Left kidney (tissue), 2 donors: ENCODE results near the gene FRMD4B. TPM values are rescaled to one million over a fixed set of nuclear protein-coding genes. Genes with fewer than 3 reads are reported as not detected.

ENCODE experiments used
- DNase-seq: peaks from one replicate; pipeline ENCODE4 v3.0.0-alpha.2; 2013
- polyA plus RNA-seq: library from polyadenylated mRNA; unstranded; fragments of 120-200 nt; gene quantifications from one replicate; pipeline ENCODE4 v1.2.1, GENCODE V29; 2013; ENCODE audit not compliant: insufficient read length

FRMD4B gene
- polyA plus RNA-seq, 1 donor: 48.7 TPM

DNA sequence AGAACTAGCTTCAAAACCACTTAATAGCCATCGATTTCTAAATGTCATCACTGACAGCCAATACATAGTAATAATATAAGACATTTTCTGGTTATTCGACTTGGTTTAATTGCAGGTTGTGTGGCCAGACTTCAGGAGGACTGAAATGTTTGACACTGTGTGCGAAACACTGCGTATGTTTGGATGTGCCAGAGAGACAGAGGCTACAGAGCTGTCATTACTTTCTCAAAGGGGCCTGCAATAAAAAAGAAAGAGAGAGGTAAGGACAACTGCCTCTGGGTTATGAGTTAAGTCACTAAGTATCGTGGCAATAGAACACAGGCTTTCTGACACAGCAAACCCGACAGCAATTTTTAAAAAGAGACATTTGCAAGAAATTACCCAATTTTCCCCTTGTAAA, 264.4 kb downstream of the FRMD4B start:
- no peak for DNase-seq

DNA sequence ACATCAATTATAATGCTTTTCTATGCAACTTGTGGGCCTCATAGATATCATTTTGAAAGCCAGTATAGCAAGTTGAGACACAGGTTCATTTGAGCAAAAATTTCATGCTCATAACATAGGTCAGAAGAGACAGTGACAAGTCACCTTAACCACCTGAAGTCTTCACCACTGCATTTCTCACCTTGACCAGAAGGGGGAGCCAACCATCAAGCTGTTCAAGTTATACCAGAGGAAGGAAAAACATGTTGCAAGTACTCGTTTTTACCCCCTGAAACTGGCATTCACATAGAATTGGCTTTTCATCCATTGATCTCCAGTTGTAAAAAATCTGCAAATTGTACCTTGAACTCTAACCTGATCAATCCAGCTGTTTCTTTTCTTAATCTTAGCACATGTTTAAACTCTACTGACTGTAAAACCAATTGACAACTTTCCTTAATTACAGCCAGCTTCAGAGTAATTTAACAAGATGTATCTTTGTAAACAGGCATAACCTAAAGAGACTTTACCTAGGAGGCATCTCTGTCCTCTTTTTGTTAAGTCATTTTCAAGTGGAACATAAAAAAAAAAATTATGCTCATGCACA, 264.9 kb downstream of the FRMD4B start:
- DNase-seq: peak; percentile 80
